HEK293 (cell line): ENCODE results near the gene FOXO1.
A peak's percentile ranks its signal among the peaks of the same experiment; 100 is the strongest.

Source experiments
- CTCF ChIA-PET: fragments of 350-600 bp; formaldehyde crosslinking; extraction: SDS; loops from one replicate; lab custom pipeline; 2021; ENCODE audit warnings: antibody characterized with exemption; lab: Yijun Ruan, JAX
- POLR2A ChIA-PET: fragments of 300-600 bp; formaldehyde crosslinking; extraction: SDS; loops from one replicate; lab custom pipeline; 2020; ENCODE audit warnings: antibody characterized with exemption, inconsistent platforms; lab: Yijun Ruan, JAX
- H3K27ac ChIP-seq: fragments of 200-500 bp; sonication (Bioruptor generic); 2 replicates; pipeline ENCODE4 v1.5.1; 2014; ENCODE audit warnings: low read depth, low read length, control low read depth, inconsistent platforms; ENCODE audit errors: extremely low read depth
- H3K36me3 ChIP-seq, 2 experiments: fragments of 200-500 bp in 1 of 2; sonication (Bioruptor generic) in 1 of 2; 1 replicate in 1 of 2; 2 replicates in 1 of 2; pipeline ENCODE4 v1.5.1; 2014 to 2017; ENCODE audit warnings: inconsistent platforms in 2 of 2, low read length in 2 of 2; ENCODE audit not compliant: control insufficient read depth in 2 of 2, insufficient read depth in 1 of 2
- H3K4me1 ChIP-seq: fragments of 200-500 bp; sonication (Bioruptor generic); 2 replicates; pipeline ENCODE4 v1.5.1; 2014; ENCODE audit warnings: mild to moderate bottlenecking, low read length, inconsistent platforms; ENCODE audit not compliant: control insufficient read depth, insufficient read depth
- H3K4me3 ChIP-seq: 2 replicates; pipeline ENCODE4 v1.5.1; 2011; ENCODE audit warnings: low read depth, mild to moderate bottlenecking, control low read depth, low read length, moderate library complexity
- H3K9me3 ChIP-seq: fragments of 200-500 bp; sonication (Bioruptor generic); 2 replicates; pipeline ENCODE4 v1.5.1; 2014; ENCODE audit warnings: low read depth, low read length, inconsistent platforms; ENCODE audit not compliant: control insufficient read depth, insufficient read depth
- GLIS1 ChIP-seq: fragments of 450-650 bp; formaldehyde crosslinking; IDR thresholded peaks from 2 replicates; pipeline ENCODE4 v1.5.1; 2016; ENCODE audit warnings: missing biosample characterization, missing genetic modification characterization
- IKZF3 ChIP-seq: fragments of 450-650 bp; IDR thresholded peaks from 2 replicates; pipeline ENCODE4 v1.5.0; 2018; ENCODE audit warnings: missing biosample characterization, mild to moderate bottlenecking, missing genetic modification characterization, moderate library complexity
- KLF8 ChIP-seq: fragments of 450-650 bp; formaldehyde crosslinking; IDR thresholded peaks from 2 replicates; pipeline ENCODE4 v1.5.1; 2016; ENCODE audit warnings: missing biosample characterization, missing genetic modification characterization
- PRDM6 ChIP-seq: fragments of 450-650 bp; formaldehyde crosslinking; IDR thresholded peaks from 2 replicates; pipeline ENCODE4 v1.5.1; 2017; ENCODE audit warnings: missing biosample characterization, missing genetic modification characterization
- WT1 ChIP-seq: fragments of 450-650 bp; formaldehyde crosslinking; IDR thresholded peaks from 2 replicates; pipeline ENCODE4 v1.5.1; 2016; ENCODE audit warnings: missing biosample characterization, missing genetic modification characterization
- ZBTB10 ChIP-seq: fragments of 450-650 bp; formaldehyde crosslinking; IDR thresholded peaks from 2 replicates; pipeline ENCODE4 v1.5.1; 2016; ENCODE audit warnings: missing biosample characterization, missing genetic modification characterization
- ZFP69B ChIP-seq: fragments of 450-650 bp; formaldehyde crosslinking; IDR thresholded peaks from 2 replicates; pipeline ENCODE4 v1.5.1; 2016; ENCODE audit warnings: missing biosample characterization, missing genetic modification characterization
- ZNF132 ChIP-seq: fragments of 450-650 bp; formaldehyde crosslinking; IDR thresholded peaks from 2 replicates; pipeline ENCODE4 v1.5.1; 2017; ENCODE audit warnings: missing biosample characterization, missing genetic modification characterization, borderline replicate concordance
- ZNF223 ChIP-seq: fragments of 450-650 bp; formaldehyde crosslinking; IDR thresholded peaks from 2 replicates; pipeline ENCODE4 v1.5.1; 2016; ENCODE audit warnings: missing biosample characterization, missing genetic modification characterization
- ZNF302 ChIP-seq: fragments of 450-650 bp; formaldehyde crosslinking; IDR thresholded peaks from 2 replicates; pipeline ENCODE4 v1.5.1; 2016; ENCODE audit warnings: missing biosample characterization, missing genetic modification characterization, low read depth
- ZNF335 ChIP-seq: fragments of 450-650 bp; formaldehyde crosslinking; conservative IDR thresholded peaks from 2 replicates; pipeline ENCODE4 v1.5.1; 2016; ENCODE audit warnings: missing biosample characterization, missing genetic modification characterization
- ZNF501 ChIP-seq: fragments of 450-650 bp; formaldehyde crosslinking; IDR thresholded peaks from 2 replicates; pipeline ENCODE4 v1.5.1; 2016; ENCODE audit warnings: missing biosample characterization, missing genetic modification characterization
- ZNF548 ChIP-seq: fragments of 450-650 bp; formaldehyde crosslinking; IDR thresholded peaks from 2 replicates; pipeline ENCODE4 v1.5.1; 2016; ENCODE audit warnings: missing biosample characterization, missing genetic modification characterization
- ZNF677 ChIP-seq: fragments of 450-650 bp; IDR thresholded peaks from 2 replicates; pipeline ENCODE4 v1.5.0; 2018; ENCODE audit warnings: missing biosample characterization, mild to moderate bottlenecking, missing genetic modification characterization, moderate library complexity
- ZSCAN16 ChIP-seq: fragments of 450-650 bp; formaldehyde crosslinking; IDR thresholded peaks from 2 replicates; pipeline ENCODE4 v1.5.1; 2016; ENCODE audit warnings: missing biosample characterization, missing genetic modification characterization
- TF ChIP-seq, protein P1 (sequence below): fragments of 450-650 bp; formaldehyde crosslinking; IDR thresholded peaks from 2 replicates; pipeline ENCODE4 v1.5.1; 2016; ENCODE audit warnings: missing biosample characterization, missing genetic modification characterization
- TF ChIP-seq, protein P2 (sequence below): fragments of 450-650 bp; formaldehyde crosslinking; IDR thresholded peaks from 2 replicates; pipeline ENCODE4 v1.5.1; 2016; ENCODE audit warnings: missing biosample characterization, missing genetic modification characterization
- TF ChIP-seq, protein P3 (sequence below): fragments of 450-650 bp; formaldehyde crosslinking; IDR thresholded peaks from 2 replicates; pipeline ENCODE4 v1.5.1; 2017; ENCODE audit warnings: missing biosample characterization, missing genetic modification characterization
- TF ChIP-seq, protein P4 (sequence below): fragments of 450-650 bp; formaldehyde crosslinking; IDR thresholded peaks from 2 replicates; pipeline ENCODE4 v1.5.1; 2016; ENCODE audit warnings: missing biosample characterization, missing genetic modification characterization

Gene FOXO1

DNA sequence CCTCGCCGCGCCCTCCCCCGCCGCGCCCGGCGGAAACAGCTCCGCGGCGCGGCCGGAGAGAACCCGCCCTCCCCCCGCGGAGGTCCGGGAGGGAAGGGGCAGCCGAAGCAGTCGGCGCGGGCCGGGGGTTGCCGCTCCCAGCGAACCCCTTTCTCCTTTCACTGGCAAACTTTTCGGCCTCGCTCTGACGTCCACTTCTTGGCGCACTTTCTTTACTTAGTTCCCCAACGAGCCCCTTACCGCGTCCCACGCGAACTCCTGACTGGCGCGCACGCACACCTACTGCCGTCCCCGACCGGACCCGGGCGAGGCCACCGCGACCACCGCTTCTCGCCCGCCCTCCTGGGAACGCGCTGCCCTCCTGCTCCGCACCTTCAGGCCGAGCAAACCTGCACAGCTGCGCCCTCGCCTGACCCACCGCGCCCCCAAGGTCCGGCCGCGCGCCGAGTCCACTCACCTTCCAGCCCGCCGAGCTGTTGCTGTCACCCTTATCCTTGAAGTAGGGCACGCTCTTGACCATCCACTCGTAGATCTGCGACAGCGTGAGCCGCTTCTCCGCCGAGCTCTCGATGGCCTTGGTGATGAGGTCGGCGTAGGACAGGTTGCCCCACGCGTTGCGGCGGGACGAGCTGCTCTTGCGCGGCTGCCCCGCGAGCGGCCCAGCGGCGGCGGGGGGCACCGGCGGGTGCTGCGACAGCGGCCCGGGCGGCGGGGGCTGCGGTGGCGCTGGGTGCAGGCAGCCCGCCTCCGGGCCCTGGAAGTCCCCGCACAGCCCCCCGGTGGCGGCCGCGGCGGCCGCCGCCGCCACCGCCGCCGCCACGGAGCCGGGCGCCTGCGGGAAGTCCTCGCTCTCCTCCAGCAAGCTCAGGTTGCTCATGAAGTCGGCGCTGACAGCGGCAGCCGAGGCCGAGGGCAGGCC, 1.1 kb downstream of the FOXO1 start (continued):
- 0 out of 2 replicates have a peak, but pooled peaks have one; percentile 18 for TF ChIP-seq ZBTB10

DNA sequence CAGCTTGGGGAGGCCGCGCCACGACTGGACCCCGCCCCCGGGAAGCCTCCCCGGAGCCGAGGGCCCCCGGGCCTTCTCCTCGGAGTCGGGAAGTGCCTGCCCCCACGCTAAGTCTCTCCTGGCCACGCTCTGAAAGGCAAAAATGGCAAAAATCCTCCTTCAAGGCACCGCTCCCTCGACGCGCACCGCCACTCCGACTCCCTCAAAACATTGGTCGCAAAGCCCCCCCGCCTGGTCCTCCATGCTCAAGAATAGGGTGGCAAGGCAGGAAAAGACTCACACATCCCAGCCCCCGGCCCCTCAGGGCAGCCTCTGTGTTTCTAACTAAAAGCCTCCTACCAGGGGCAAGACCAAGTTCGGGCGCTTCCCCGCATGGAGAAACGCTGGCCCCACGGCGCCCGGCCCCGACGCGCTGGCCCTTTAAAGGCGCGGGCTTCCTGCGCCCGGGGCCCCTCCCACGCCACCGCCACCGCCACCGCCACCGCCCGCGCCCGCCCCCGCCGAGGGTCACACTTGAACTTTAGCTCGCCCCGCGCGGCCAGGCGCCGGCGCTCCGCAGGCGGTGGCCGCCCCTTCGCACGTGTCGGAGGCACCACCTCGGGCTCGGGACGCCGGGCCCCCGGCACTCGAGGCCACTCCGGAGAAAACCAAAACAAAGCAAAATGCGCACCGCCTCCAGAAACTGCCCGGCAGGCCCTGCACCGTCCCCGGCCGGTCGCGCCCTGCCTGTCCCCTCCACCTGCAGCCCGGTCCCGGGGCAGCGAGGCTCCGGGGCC, 1.9 kb downstream of the FOXO1 start:
- CTCF ChIA-PET: interaction anchor here (0.6 to 0.8 kb wide), 2 partner anchors 153 to 171 kb away, joined by 3 read pairs; no protein-coding TSS in a partner anchor
- Histone ChIP-seq H3K4me3 (peak overlapping the region; percentile 94), H3K36me3 (no peaks in the 10 kb centered on the region), H3K9me3 (no peaks in the 10 kb centered on the region), H3K27ac (peak overlapping the region; percentile 88), H3K4me1 (peaks cover 11% of the 10 kb centered on the region; the same call in 1 of the 2 replicates)
- POLR2A ChIA-PET: interaction anchor here (1.0 kb wide), 1 partner anchor 17 kb away, joined by 3 read pairs; no protein-coding TSS in a partner anchor
- TF ChIP-seq, protein P1, sequence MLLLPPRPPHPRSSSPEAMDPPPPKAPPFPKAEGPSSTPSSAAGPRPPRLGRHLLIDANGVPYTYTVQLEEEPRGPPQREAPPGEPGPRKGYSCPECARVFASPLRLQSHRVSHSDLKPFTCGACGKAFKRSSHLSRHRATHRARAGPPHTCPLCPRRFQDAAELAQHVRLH (tag by site-specific recombination): no peak
- TF ChIP-seq, protein P2, sequence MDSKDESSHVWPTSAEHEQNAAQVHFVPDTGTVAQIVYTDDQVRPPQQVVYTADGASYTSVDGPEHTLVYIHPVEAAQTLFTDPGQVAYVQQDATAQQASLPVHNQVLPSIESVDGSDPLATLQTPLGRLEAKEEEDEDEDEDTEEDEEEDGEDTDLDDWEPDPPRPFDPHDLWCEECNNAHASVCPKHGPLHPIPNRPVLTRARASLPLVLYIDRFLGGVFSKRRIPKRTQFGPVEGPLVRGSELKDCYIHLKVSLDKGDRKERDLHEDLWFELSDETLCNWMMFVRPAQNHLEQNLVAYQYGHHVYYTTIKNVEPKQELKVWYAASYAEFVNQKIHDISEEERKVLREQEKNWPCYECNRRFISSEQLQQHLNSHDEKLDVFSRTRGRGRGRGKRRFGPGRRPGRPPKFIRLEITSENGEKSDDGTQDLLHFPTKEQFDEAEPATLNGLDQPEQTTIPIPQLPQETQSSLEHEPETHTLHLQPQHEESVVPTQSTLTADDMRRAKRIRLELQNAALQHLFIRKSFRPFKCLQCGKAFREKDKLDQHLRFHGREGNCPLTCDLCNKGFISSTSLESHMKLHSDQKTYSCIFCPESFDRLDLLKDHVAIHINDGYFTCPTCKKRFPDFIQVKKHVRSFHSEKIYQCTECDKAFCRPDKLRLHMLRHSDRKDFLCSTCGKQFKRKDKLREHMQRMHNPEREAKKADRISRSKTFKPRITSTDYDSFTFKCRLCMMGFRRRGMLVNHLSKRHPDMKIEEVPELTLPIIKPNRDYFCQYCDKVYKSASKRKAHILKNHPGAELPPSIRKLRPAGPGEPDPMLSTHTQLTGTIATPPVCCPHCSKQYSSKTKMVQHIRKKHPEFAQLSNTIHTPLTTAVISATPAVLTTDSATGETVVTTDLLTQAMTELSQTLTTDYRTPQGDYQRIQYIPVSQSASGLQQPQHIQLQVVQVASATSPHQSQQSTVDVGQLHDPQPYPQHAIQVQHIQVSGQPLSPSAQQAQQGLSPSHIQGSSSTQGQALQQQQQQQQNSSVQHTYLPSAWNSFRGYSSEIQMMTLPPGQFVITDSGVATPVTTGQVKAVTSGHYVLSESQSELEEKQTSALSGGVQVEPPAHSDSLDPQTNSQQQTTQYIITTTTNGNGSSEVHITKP (tag by site-specific recombination): peak; percentile 44; the same call in 1 of the 2 replicates
- TF ChIP-seq ZNF223 (tag by site-specific recombination): no peak
- peak; percentile 97 for TF ChIP-seq ZFP69B (tag by site-specific recombination)
- TF ChIP-seq KLF8 (tag by site-specific recombination): 0 out of 2 replicates have a peak, but pooled peaks have one; percentile 8
- TF ChIP-seq ZNF677 (tag by site-specific recombination): peak; percentile 17; the same call in 1 of the 2 replicates
- TF ChIP-seq ZSCAN16: no peak
- peak; percentile 61 for TF ChIP-seq IKZF3
- TF ChIP-seq, protein P3, sequence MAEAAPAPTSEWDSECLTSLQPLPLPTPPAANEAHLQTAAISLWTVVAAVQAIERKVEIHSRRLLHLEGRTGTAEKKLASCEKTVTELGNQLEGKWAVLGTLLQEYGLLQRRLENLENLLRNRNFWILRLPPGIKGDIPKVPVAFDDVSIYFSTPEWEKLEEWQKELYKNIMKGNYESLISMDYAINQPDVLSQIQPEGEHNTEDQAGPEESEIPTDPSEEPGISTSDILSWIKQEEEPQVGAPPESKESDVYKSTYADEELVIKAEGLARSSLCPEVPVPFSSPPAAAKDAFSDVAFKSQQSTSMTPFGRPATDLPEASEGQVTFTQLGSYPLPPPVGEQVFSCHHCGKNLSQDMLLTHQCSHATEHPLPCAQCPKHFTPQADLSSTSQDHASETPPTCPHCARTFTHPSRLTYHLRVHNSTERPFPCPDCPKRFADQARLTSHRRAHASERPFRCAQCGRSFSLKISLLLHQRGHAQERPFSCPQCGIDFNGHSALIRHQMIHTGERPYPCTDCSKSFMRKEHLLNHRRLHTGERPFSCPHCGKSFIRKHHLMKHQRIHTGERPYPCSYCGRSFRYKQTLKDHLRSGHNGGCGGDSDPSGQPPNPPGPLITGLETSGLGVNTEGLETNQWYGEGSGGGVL (tag by site-specific recombination): no peak
- TF ChIP-seq PRDM6 (tag by site-specific recombination): no peak; the same call in 1 of the 2 replicates
- no peak for TF ChIP-seq ZNF302
- 0 out of 2 replicates have a peak, but pooled peaks have one; percentile 33 for TF ChIP-seq WT1
- no peak for TF ChIP-seq ZNF548 (tag by site-specific recombination)
- TF ChIP-seq ZNF501 (tag by site-specific recombination): peak; percentile 38; the same call in 1 of the 2 replicates
- TF ChIP-seq ZNF335 (tag by site-specific recombination): peak; percentile 93
- TF ChIP-seq, protein P4, sequence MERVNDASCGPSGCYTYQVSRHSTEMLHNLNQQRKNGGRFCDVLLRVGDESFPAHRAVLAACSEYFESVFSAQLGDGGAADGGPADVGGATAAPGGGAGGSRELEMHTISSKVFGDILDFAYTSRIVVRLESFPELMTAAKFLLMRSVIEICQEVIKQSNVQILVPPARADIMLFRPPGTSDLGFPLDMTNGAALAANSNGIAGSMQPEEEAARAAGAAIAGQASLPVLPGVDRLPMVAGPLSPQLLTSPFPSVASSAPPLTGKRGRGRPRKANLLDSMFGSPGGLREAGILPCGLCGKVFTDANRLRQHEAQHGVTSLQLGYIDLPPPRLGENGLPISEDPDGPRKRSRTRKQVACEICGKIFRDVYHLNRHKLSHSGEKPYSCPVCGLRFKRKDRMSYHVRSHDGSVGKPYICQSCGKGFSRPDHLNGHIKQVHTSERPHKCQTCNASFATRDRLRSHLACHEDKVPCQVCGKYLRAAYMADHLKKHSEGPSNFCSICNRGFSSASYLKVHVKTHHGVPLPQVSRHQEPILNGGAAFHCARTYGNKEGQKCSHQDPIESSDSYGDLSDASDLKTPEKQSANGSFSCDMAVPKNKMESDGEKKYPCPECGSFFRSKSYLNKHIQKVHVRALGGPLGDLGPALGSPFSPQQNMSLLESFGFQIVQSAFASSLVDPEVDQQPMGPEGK (tag by site-specific recombination): peak; percentile 86
- TF ChIP-seq GLIS1: peak; percentile 95
- TF ChIP-seq ZNF132 (tag by site-specific recombination): no peak
